C4-2B (cell line): ENCODE measurements around the gene DICER1.

Experiments used
- H3K27ac ChIP-seq: fragments of 450-650 bp; 2 replicates; pipeline ENCODE4 v1.5.1; 2017
- CTCF ChIP-seq: fragments of 450-650 bp; conservative IDR thresholded peaks from 2 replicates; pipeline ENCODE4 v1.5.1; 2017; ENCODE audit warnings: mild to moderate bottlenecking
- ZFX ChIP-seq: fragments of 450-650 bp; IDR thresholded peaks from 2 replicates; pipeline ENCODE4 v1.6.1; 2017

DICER1 gene

DNA sequence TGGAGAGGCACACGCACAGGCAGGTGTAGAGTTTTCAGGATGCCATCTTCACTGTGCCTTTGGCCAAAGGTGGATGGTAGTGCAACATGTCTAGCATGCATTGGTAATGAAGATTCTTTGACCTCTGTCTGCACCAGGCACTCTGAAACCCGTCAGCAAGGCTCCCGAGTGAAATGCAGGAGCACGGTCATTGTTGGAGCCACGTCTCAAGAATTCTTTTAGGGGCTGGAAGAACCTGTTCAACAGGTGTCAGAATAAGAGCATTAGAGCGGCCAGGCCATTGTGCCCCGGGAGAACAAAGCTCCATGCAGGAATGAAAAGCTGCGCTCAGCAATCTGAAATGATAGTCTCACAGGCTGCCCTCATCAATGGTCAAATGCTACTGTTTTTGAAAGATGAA is 40.2 kb upstream of the DICER1 start:
- no peak overlapping the region for H3K27ac ChIP-seq
- no peak for TF ChIP-seq ZFX
- no peak for TF ChIP-seq CTCF

DNA sequence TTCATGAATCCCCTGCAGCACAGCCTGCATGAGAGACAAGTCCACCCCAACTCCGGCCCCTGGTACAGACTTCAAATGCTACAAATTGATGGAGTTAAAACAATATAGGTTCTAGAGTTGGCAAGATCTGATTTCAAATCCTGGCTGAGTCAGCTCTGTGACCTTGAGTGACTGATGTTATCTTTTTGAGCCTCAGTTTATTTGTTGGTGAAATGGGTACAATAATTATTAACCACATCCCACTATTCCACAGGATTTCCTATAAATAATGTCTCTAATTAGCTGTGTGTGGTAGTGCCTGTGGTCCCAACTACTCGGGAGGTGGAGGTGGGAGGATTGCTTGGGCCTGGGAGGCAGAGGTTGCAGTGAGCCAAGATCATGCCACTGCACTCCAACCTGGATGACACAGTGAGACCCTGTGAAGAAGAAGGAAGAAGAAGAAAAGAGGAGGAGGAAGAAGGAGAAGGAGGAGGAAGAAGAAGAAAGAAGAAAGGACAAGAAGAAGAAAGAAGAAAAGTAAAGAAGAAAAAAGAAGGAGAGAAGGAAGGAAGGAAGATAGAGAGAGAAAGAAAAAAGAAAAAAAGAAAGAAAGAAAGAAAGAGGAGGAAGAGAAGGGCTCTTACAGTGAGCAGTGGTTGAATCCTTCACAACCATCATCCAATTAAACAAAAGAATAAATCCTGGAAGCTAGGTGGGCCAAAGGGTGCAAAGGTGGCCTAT is 39.7 kb upstream of the DICER1 start:
- H3K27ac ChIP-seq, result no peak overlapping the region

GRCh38 chr14:95196268-95196667 is 38.9 kb upstream of the DICER1 start:
- H3K27ac ChIP-seq, result no peak overlapping the region
- TF ChIP-seq ZFX (no peak), CTCF (no peak)

More for the DNA sequence above, 39.7 kb upstream of the DICER1 start:
- no peak for TF ChIP-seq ZFX
- TF ChIP-seq CTCF, result no peak

DNA sequence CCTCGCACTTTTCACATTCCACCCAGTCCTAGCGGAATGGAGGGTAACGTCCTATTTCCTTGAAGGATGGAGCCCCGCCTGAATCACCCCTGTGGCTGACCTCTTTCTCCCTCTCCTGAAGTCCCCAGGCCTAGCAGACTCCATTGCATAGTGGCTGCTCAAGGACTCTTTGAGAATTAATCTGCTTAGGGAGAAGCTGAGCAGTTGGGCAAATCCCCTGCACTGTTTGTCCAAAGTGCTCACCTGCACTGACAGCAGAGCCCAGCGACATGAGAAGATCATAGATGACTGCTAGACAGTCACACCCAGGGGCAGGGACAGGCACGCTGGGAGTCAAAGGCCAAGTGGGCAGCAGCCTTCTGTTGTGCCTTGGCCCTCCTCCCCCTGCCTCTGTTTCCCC is 37.7 kb upstream of the DICER1 start:
- TF ChIP-seq CTCF, result no peak
- no peak for TF ChIP-seq ZFX
- H3K27ac ChIP-seq, result no peak overlapping the region

DNA sequence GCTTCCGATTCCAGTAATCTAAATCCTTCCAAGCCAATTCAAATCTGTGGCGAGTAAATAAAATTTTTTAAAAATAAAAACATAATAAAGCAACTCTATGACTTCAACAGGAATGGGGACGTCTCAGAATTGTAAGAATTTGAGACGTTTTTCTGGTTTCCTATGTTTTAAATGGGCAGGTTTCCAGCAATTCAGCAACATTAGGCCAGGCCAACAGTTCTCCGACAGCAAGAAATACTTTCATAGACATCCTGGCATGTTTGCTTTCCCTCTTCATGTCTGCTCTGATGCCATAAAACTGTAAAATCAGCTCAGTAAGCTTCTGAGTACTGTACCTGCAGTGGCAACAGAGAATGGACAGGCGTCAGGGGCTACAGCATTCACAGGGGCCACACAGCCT is 35.8 kb upstream of the DICER1 start:
- no peak for TF ChIP-seq CTCF
- TF ChIP-seq ZFX, result no peak
- no peak overlapping the region for H3K27ac ChIP-seq

GRCh38 chr14:95192311-95192710 is 35.0 kb upstream of the DICER1 start:
- TF ChIP-seq CTCF (no peak), ZFX (no peak)
- H3K27ac ChIP-seq, result no peak overlapping the region

DNA sequence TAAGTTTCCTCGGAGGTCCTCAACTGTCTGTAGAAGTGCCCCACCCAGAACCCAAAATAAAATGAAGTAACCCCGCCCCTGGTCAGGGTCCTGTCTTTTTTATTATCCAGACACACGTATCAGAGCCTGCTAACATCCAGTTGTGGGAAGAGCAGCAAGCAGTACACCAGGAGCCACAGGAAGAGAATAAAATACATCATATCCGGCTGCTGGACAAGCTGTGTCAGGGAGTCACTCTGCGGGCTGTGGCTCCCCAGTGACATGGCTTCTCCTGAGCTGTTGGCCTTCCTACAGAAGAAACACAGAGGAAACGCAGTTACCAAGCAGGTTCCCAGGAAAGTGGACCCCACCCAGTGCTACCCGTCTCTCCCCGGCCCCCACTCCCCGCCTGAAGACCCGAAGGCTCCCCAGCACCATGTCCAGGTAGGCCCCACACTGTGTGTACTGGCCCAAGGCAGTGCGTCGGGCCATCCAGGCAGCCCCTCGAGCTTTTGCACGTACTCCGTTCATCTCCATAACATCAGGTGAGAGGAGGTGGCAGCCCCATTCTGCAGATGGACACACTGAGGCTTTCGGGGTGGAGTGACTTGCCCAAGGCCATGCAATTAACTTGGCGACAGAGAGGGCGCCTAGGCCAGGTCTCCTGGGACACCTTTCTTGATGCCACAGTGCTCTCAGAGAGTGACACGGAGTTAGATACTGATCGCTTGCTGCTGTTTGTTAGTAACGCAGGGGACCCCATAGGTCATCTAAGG is 34.3 kb upstream of the DICER1 start:
- H3K27ac ChIP-seq, result no peak overlapping the region
- TF ChIP-seq CTCF (no peak), ZFX (no peak)
